Measurements from ENCODE around the gene TSPAN5.

TSPAN5 gene

DNA sequence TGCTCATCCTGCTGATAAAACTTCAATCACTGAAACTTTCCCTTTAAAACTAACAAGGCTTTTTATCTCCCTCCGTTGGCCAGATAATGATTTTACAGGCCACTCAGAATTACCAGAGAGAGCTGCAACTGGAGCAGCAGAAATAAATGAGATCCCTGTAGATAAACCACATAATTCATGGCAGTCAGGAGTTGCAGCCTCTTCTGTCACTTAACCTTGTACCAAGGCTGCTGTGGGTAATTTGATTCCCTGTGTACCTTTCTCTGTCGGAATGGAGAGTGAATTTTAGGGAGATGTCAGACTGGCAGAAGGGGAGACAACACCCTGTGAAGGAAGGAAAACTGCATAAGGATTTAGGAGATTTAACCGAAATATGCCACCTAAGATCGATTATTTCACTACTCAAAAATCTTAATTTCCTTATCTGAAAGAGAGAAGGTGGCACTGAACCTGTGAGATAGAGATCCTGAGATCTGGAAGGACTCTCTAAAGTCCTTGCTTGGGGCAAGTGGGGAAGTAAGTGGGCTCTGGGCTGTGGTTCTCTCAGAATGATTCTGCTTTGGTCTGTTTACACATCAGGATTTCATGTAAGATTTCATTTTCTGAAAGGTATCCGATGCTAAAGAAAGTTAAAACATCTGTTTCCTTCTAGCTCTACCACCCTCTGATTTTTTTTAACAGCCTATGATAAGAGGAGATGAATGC is 14.3 kb upstream of the TSPAN5 start:
- no peak for DNase-seq

DNA sequence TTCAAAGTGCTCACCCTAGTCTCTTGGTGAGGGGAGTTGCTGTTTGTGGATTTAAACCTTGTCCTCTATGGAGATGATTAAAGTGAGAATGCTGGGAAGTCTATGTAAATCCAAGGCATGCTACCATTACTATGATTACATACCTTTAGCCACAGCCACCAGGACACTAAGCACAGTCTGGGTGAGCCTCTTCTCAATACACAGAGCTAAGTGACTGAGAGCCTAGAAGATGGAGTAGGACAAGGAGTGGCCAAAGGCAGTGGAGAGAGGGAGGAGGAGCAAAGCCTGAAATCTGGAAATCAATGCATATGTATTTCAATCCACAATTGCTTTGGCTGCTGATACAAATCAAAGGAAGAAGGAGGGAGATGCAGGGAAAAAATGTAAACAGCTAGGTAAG is 12.7 kb upstream of the TSPAN5 start:
- no peak for DNase-seq

DNA sequence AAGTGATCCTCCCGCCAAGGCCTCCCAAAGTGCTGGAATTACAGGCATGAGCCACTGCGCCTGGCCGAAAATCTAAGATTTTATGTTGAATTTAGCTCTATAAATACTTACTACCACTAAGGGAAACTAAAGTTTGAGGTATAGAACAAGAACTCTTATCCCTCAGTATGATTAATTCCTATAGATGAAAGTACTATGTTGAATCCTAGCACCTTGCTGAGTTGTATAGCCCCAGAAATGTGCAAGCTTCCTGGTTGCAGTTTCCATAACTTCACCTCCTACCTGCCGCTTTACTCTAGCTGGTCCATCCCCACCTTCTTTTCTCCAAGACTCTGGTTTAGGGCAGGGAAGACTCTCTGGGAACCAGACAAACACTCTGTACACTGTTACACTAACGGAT is 11.8 kb upstream of the TSPAN5 start:
- DNase-seq = no peak

- DNase-seq = no peak
Measured at GRCh38 chr4:98669577-98669976, 11.2 kb upstream of the TSPAN5 start.

DNA sequence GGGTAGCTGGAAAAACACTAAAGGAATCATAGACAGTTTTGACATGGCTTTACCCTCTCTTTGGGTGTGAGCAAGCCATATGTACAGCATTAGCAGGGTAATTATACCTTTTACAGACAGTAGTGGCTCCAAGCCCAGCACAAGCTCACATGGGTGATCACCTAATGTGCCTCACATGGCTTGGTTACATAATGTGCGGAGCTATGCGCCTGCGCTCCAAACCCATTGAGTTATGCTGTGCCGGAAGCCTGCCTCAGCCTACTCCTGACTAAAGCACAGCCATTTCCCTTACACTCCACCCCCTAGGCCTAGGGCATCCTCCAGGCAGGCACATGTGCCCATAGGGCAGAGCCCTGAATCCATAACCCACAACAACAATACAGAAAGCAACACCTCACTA is 6.5 kb upstream of the TSPAN5 start:
- DNase-seq = no peak

- no peak for DNase-seq
Measured at GRCh38 chr4:98663226-98664006, 5.0 kb upstream of the TSPAN5 start.

GRCh38 chr4:98662626-98663225 is 4.3 kb upstream of the TSPAN5 start:
- DNase-seq = no peak

DNA sequence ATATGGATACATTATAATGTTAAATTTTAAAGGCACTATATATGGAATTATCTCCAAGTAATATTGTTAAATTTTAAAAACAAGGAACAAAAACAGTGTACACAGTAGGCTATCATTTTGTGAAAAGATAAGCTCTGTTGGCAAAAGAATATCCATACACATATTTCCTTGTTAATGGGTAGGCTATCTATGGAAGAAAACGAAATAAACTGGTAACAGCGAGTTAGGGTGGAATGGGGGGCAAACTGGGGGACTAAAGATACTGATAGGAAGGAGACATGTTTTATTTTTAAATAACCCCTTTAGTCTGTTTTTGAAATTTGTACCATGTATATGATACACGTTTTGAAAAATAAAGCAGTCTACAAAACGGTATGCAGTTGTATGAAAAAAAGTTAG is 3.6 kb upstream of the TSPAN5 start:
- no peak for DNase-seq

DNA sequence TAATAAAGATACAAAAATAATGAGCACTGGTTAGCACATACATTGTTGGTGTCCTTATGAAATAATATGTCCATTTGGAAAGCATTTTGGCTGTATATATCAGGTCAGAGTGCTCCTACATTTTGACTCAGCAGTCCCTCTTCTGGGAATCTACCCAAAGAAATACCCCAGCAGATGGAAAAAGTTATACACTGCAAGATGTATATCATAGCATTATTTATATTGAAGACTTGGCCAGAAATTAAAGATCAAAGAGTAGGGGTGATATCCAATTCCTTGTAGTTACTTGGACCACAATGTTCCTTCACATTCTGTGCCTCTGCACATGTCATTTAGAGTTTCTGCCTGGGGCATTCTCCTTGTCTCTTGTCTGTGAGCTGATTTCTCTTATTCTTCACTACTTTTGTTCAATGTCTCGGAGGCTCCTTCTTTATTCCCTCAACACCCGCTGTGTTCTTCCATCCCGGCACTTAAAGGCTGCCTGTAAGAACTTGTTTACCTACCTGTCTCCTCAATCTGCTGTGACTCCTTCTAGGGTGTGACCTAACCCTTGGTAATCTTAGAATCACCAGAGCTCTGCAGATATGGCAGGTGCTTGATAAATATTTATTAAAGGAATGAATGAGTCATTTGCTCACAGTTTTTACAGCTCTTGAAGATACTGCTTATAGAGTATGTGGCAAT is 3.1 kb upstream of the TSPAN5 start:
- no peak for DNase-seq

DNA sequence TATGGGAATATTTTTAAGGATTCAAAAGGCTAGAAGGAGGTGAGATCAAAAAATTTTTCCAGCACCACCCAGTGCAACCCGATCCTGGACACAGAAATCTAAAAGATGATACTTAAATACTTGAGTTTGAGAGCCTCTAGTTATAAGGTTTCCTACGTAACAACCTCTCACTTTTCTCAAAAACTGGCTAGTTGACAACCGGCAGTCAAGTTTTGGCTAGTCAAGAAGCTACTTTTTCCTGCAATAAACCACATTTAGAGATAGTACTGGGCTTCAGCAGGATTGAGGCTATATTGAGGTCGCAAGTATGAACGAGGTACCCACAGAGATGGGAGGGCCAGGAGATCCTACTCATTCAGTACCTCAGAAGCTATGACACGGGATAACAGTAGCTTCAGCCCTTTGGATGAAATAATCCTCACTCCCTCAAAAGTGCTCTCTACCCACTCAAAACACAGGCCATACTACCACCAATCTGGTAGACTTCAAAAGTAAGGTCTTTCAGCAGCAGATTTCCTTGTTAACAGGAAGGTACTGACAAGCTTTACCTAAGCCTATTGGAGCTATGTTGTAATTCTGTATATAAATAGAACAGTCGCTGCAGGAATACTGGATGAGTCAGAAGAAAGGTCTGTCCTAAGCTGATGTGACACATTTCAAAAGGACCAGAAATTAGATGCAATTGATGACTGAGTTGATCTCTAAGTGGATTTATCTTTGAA is 1.5 kb upstream of the TSPAN5 start:
- DNase-seq = no peak

GRCh38 chr4:98659106-98659592 is 738 bp upstream of the TSPAN5 start:
- no peak for DNase-seq

DNA sequence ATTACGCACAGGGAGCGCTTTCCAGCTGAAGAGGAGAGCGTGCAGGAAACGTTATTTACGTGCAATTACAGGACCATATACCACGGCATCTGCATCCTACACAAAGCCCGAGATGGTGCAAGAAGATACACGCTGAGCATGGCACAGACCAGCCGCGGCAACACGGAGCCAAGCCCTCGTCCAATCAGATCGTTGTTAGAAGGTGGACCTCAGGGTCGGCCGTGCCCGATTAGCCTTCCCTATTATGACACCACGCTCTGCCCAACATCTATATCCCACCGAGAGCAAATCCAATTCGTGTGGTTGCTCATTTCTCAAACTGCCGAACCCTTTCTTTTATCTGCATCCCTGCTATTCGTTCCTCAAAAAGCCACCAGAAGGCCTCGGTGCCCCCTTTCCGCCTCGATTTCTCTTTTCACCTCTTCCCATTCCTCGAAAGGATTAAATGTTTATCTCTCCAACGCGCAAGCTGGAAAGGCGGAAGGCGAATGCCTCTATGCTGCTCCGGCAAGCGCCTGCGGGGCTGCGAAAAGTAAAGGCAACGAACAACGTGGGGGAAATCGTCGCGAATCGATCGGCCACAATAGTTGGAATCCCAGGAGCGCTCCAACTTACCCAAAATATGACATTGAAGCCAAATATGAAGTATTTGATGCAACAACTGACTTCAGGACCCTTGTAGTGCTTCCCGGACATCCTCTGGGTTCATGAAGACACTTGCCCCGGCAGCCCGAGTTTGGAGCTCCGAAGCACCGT is 702 bp downstream of the TSPAN5 start:
- peak; percentile 60 for DNase-seq

DNA sequence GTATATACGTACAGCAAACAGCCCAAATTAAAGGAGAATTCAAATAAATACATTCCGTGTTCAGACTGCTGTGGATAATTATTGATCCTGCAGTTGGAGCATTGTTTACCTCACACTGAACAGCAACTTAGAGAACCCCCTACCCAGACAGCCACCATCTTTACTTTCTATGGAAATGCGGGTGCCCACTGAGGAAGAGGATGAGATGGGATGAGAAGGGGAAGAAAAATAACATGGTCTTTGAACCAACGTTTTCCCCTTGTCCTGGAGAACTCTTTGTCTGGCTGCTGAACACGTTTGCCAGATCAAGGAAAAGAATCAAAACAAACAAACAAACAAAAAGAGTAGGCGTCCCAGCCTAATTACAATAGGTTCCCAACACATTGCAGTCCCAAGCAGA is 1.5 kb downstream of the TSPAN5 start:
- DNase-seq = no peak

- DNase-seq = no peak
Measured at GRCh38 chr4:98656443-98656842, 2.0 kb downstream of the TSPAN5 start.

DNA sequence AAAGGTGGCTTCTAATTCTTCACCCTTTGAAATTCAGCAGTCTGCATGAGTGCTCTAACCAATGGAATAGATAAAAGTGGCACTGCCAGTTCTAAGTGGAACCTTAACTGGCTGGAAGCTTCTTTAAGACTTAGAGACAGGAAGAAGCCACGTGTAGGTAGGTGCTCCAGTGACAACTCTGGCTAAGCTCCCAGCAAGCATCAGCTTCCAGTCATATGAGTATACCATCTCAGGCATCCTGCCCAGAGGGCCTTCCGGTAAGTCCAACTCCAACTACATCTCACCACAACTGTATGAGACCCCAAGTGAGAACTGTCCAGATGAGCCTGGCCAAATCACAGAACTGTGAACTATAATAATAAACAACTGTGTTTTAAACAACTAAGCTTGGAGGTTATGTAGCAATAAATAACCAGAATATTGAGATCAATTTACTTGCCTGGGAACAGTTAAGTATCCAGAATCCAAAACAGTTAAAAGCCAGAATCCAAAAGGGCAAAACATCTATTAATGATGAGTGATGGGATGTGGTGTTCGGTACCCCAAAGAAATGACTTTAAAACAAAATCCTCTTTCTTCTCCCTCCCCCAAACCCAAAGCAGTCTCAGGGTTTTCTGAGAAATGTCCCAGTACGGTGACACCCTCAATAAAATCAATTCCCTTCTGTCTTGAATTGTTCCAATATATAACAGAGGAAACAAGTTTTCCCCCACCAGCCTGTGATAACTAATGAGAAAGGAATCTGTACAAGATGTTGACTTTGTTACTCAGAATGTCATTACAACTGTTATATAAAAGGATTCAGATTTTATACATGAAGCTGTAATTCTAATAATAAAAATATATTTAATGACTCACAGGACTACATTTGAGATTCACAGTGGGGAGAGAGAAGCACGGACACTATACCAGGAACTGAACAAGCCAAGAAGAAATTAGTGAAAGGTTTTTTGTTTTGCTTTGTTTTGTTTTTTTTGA is 4.2 kb downstream of the TSPAN5 start:
- DNase-seq = no peak

GRCh38 chr4:98652996-98653395 is 5.4 kb downstream of the TSPAN5 start:
- DNase-seq = no peak

DNA sequence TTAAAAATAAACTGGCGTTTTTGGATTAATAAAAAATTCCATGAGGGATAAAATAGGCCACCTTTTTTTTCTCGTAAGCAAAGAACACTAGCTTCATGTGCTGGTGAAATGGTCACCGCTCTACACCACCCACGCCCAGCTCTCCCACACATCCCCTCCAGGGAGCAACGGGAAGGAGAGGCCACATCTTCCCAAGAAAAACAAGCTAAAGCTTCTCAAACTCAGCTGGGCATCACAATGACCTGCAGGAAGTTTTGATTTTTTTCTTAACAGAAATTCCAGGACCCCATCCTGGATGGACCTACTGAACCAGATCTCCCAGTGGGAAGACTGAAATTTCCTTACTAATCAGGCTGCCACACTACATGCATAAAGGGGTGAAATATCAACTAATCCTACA is 9.8 kb downstream of the TSPAN5 start:
- DNase-seq = no peak

GRCh38 chr4:98646422-98646821 is 12.0 kb downstream of the TSPAN5 start:
- no peak for DNase-seq

GRCh38 chr4:98645527-98645926 is 12.9 kb downstream of the TSPAN5 start:
- DNase-seq = no peak

GRCh38 chr4:98643755-98644154 is 14.7 kb downstream of the TSPAN5 start:
- DNase-seq = no peak

- DNase-seq = no peak
Measured at GRCh38 chr4:98642991-98643426, 15.4 kb downstream of the TSPAN5 start.

Data from NCI-H1694 treated with DMSO at 0.1 percent for 48 hours (cell line).